Activated CD8-positive, alpha-beta memory T cell treated with anti-CD3 and anti-CD28 coated beads, Interleukin-2, amount 10 ng/mL, durations not matched to agents 7 days and 5 days (primary cell): ENCODE data around the gene HMCES. TPM values are rescaled to one million over a fixed set of nuclear protein-coding genes. Genes with fewer than 3 reads are reported as not detected.
"Not testable (repeated sequence)": the region's sequence is repeated elsewhere in the genome, so short reads cannot be mapped to it uniquely, and the experiment has no call there.

Experiments used
- ATAC-seq: fragments of 150-1000 bp; cut with Tn5 transposase; one replicate; pipeline ENCODE4 v1.10.0; 2021; ENCODE audit warnings: moderate library complexity
- CTCF ChIA-PET: fragments of 350-600 bp; sonication (Branson Sonifier 250); formaldehyde crosslinking; loops from one replicate; lab custom pipeline; 2021; ENCODE audit warnings: antibody characterized with exemption; lab: Charles Lee
- DNase-seq: peaks from one replicate; pipeline ENCODE4 v3.0.0-alpha.2; 2020
- H3K27ac Mint-ChIP-seq: one replicate; pipeline ENCODE4 v1.8.0; 2021; ENCODE audit warnings: mild to moderate bottlenecking, mixed read lengths
- H3K27me3 Mint-ChIP-seq: one replicate; pipeline ENCODE4 v1.8.0; 2021; ENCODE audit warnings: mixed read lengths
- H3K36me3 Mint-ChIP-seq: one replicate; pipeline ENCODE4 v1.8.0; 2021; ENCODE audit warnings: mild to moderate bottlenecking, mixed read lengths
- H3K4me1 Mint-ChIP-seq: one replicate; pipeline ENCODE4 v1.8.0; 2021; ENCODE audit warnings: mixed read lengths
- H3K4me3 Mint-ChIP-seq: one replicate; pipeline ENCODE4 v1.8.0; 2021; ENCODE audit warnings: mild to moderate bottlenecking, moderate library complexity, mixed read lengths
- H3K9me3 Mint-ChIP-seq: one replicate; pipeline ENCODE4 v1.8.0; 2022; ENCODE audit warnings: low read depth, mixed read lengths
- total RNA-seq, 2 experiments: library from RNA; stranded (reverse); gene quantifications; one replicate each; pipeline ENCODE4 v1.2.3, GENCODE V29; 2021

Gene HMCES
- total RNA-seq, 2 experiments from 2014 or later, result 43.4 to 52.1 TPM

- H3K4me3 Mint-ChIP-seq, result no peak overlapping the region
- no peaks in the 10 kb centered on the region for H3K9me3 Mint-ChIP-seq
- no peak for DNase-seq
- H3K27ac Mint-ChIP-seq, result peak overlapping the region; percentile 38
- H3K4me1 Mint-ChIP-seq, result no peaks in the 10 kb centered on the region
- peaks cover 53% of the 10 kb centered on the region for H3K36me3 Mint-ChIP-seq
- CTCF ChIA-PET, result no interaction called here
- no peaks in the 10 kb centered on the region for H3K27me3 Mint-ChIP-seq
- no peak for ATAC-seq
Observed at GRCh38 chr3:129263161-129263910, 15.3 kb upstream of the HMCES start.

GRCh38 chr3:129264994-129265393, 13.7 kb upstream of the HMCES start:
- DNase-seq, H3K27ac Mint-ChIP-seq, H3K9me3 Mint-ChIP-seq, H3K4me1 Mint-ChIP-seq, H3K27me3 Mint-ChIP-seq, ATAC-seq, CTCF ChIA-PET, H3K4me3 Mint-ChIP-seq: not testable (repeated sequence)
- H3K36me3 Mint-ChIP-seq, result peaks cover 61% of the 10 kb centered on the region

- Mint-ChIP-seq H3K27me3 (no peaks in the 10 kb centered on the region), H3K4me1 (no peaks in the 10 kb centered on the region), H3K36me3 (peaks cover 62% of the 10 kb centered on the region), H3K27ac (no peak overlapping the region), H3K9me3 (no peaks in the 10 kb centered on the region), H3K4me3 (no peak overlapping the region)
- CTCF ChIA-PET, result interaction anchor here (1.5 to 1.7 kb wide), 2 partner anchors 21 to 214 kb away, joined by 4 to 5 read pairs; no protein-coding TSS in a partner anchor
- DNase-seq (no peak), ATAC-seq (no peak)
Observed at GRCh38 chr3:129266651-129267050, 12.0 kb upstream of the HMCES start.

- Mint-ChIP-seq H3K27me3 (no peaks in the 10 kb centered on the region), H3K9me3 (no peaks in the 10 kb centered on the region), H3K36me3 (peaks cover 55% of the 10 kb centered on the region), H3K27ac (no peak overlapping the region), H3K4me3 (no peak overlapping the region), H3K4me1 (no peaks in the 10 kb centered on the region)
- CTCF ChIA-PET, result no interaction called here
- no peak for ATAC-seq
- no peak for DNase-seq
Observed at GRCh38 chr3:129268396-129268795, 10.3 kb upstream of the HMCES start.

- no peak overlapping the region for H3K27ac Mint-ChIP-seq
- peaks cover 48% of the 10 kb centered on the region for H3K36me3 Mint-ChIP-seq
- DNase-seq, result no peak
- H3K27me3 Mint-ChIP-seq, result no peaks in the 10 kb centered on the region
- peaks cover 8% of the 10 kb centered on the region for H3K4me1 Mint-ChIP-seq
- no peak for ATAC-seq
- CTCF ChIA-PET, result no interaction called here
- H3K9me3 Mint-ChIP-seq, result no peaks in the 10 kb centered on the region
- H3K4me3 Mint-ChIP-seq, result no peak overlapping the region
Observed at GRCh38 chr3:129271674-129272073, 7.0 kb upstream of the HMCES start.

DNA sequence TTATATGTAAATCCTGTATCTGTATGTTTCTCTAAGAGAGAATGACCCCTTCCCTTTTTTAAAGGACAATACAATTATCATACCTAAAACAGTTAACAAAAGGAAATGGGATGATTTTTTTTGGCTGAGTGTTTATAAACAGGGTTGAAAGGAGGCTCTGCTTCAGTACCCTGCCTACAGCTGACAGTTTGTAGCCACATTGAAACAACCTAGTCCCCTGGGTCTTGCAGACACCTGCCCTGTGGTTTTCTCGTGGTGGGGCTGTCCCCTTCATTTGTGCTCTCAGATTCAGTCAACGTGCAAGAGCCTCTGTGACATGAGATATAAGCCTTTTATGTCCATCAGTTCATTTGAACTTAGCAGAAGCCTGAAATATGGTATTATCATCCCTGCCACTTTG, 2.3 kb upstream of the HMCES start:
- Mint-ChIP-seq H3K9me3 (no peaks in the 10 kb centered on the region), H3K4me1 (peaks cover 35% of the 10 kb centered on the region), H3K4me3 (no peak overlapping the region), H3K27ac (peak overlapping the region; percentile 59), H3K27me3 (no peaks in the 10 kb centered on the region), H3K36me3 (peaks cover 38% of the 10 kb centered on the region)
- CTCF ChIA-PET, result interaction anchor here (1.6 kb wide), 1 partner anchor 40 kb away, joined by 4 read pairs; a partner anchor contains a TSS
- DNase-seq (peak; percentile 55), ATAC-seq (no peak)

- peaks cover 35% of the 10 kb centered on the region for H3K36me3 Mint-ChIP-seq
- peak overlapping the region; percentile 84 for H3K27ac Mint-ChIP-seq
- peaks cover 48% of the 10 kb centered on the region for H3K4me1 Mint-ChIP-seq
- CTCF ChIA-PET, result interaction anchor here (1.7 to 2.0 kb wide), 2 partner anchors 26 to 224 kb away, joined by 4 to 5 read pairs; no protein-coding TSS in a partner anchor
- H3K9me3 Mint-ChIP-seq, result no peaks in the 10 kb centered on the region
- DNase-seq, result no peak
- H3K4me3 Mint-ChIP-seq, result peak overlapping the region; percentile 76
- no peak for ATAC-seq
- no peaks in the 10 kb centered on the region for H3K27me3 Mint-ChIP-seq
Observed at GRCh38 chr3:129277829-129278271, 820 bp upstream of the HMCES start.

DNA sequence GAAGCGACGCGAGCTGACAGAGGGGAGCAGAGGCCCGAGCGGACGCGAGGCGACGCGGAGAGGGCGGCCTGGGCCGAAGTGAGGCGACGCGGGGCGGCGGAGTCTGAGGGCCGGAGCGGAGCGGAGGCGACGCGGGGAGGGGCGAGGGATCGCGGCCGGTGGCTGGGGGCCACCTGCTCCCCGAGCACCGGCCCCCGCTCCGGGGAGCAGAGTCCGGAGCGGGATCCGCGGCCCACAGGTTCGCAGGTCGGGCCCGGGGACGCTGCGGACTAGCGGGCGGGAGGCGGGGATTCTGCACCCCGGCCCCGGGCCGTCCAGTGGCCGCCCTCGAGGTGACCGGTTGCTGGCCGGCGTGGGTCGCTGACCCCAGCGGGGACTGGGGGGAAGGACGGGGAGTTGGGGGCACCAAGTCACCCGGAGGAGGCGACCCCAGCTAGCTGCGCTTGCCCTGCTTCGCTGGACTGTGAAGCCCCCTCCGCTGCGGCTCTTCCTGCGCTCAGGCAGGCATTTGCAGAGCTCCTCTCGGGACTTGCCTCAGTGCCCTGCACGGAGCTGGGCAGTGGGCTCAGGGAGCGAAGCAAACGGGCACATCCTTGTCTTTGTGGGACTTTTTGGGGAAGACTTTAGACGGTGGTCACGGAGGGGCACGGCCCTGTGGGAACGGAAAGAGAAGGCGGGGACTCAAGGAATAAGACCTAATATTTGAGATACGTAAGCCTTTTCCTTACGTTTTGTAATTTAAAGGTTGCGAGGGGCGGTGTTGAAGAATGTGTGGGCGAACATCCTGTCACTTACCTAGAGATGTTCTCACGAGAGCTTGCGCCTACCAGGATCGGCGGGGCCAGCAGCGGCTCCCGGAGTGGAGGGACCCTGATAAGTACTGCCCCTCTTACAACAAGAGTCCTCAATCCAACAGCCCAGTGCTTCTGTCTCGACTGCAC, 566 bp downstream of the HMCES start:
- peak overlapping the region; percentile 96 for H3K27ac Mint-ChIP-seq
- ATAC-seq (peak; percentile 43), DNase-seq (peak; percentile 76)
- no peaks in the 10 kb centered on the region for H3K27me3 Mint-ChIP-seq
- CTCF ChIA-PET, result interaction anchor here (0.6 to 2.4 kb wide), 9 partner anchors 10 to 309 kb away, joined by 3 to 10 read pairs (median 5); partner anchors contain the start of gene RAB43
- peaks cover 52% of the 10 kb centered on the region for H3K4me1 Mint-ChIP-seq
- H3K36me3 Mint-ChIP-seq, result peaks cover 38% of the 10 kb centered on the region
- H3K4me3 Mint-ChIP-seq, result peak overlapping the region; percentile 98
- no peaks in the 10 kb centered on the region for H3K9me3 Mint-ChIP-seq

DNA sequence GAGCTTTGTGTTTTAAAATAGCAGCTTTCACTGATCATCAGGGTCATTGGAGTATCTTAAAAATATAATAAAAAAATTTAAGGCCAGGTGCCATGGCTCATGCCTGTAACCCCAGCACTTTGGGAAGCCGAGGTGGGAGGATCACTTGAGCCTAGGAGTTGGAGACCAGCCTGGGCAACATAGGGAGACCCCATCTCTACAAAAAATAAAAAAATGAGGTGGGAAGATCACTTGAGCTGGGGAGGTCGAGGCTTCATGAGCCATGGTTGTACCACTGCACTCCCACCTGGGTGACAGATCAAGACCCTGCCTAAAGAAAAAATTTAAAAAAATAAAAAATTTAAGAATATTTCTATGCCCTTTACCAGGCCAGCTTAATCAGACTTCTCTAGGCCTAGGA, 1.5 kb downstream of the HMCES start:
- H3K27ac Mint-ChIP-seq, result peak overlapping the region; percentile 96

DNA sequence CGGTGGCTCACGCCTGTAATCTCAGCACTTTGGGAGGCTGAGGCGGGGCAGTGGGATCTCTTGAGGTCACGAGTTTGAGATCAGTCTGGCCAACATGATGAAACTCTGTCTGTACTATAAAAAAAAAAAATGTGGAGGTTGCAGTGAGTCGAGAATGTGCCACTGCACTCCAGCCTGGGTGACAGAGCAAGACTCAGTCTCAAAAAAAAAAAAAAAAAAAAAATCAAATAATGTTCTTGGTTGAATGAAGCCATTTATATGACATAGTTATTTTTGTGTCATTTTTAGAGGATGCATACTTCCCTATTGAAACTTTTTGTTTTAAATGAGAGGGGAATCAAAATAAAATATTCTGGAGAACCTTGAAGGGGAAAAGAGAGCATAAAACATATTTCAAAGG, 3.1 kb downstream of the HMCES start:
- ATAC-seq (no peak), DNase-seq (no peak)
- Mint-ChIP-seq H3K4me1 (peaks cover 44% of the 10 kb centered on the region), H3K9me3 (no peaks in the 10 kb centered on the region), H3K36me3 (peaks cover 29% of the 10 kb centered on the region), H3K4me3 (no peak overlapping the region), H3K27me3 (no peaks in the 10 kb centered on the region), H3K27ac (peak overlapping the region; percentile 21)
- CTCF ChIA-PET, result interaction anchor here (3.8 kb wide), 1 partner anchor 35 kb away, joined by 21 read pairs; a partner anchor contains a TSS

More for the DNA sequence above, 1.5 kb downstream of the HMCES start:
- H3K4me3 Mint-ChIP-seq, result no peak overlapping the region
- ATAC-seq, result no peak
- peaks cover 35% of the 10 kb centered on the region for H3K36me3 Mint-ChIP-seq
- H3K27me3 Mint-ChIP-seq, result no peaks in the 10 kb centered on the region
- DNase-seq, result no peak
- H3K4me1 Mint-ChIP-seq, result peaks cover 52% of the 10 kb centered on the region
- CTCF ChIA-PET, result interaction anchor here (0.6 to 2.4 kb wide), 7 partner anchors 9 to 309 kb away, joined by 3 to 10 read pairs (median 5); partner anchors contain the start of gene RAB43
- H3K9me3 Mint-ChIP-seq, result no peaks in the 10 kb centered on the region

DNA sequence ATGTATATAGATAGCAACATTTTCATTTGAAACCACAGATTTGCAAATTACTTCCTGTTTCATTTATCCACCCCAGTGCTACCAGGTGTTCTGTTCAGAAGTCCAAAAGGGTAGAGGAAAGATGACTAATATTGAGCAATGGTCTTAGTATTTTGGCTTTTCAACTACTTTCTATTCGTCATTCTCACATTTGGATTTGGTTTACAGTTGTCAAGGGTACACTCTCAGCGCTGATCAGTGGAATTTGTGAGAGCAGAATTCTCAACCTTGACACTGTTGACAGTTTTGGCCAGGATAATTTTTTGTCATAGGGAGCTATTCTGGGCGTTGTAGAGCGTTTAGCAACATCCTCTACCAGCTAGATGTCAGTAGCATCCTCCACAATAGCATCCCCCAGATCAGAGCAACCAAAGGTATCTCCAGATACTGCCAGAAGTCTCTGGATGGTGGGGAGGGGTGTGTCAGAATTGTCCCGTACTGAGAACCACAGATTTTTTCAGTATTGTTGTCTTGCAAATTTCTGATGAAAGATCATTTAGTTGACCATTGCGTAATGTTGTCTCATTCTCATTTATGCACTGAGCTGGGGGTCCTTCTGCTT, 4.2 kb downstream of the HMCES start:
- ATAC-seq, result peak; percentile 20
- CTCF ChIA-PET, result interaction anchor here (1.1 to 3.8 kb wide), 5 partner anchors 29 to 121 kb away, joined by 3 to 21 read pairs (median 5); a partner anchor contains a TSS
- H3K4me3 Mint-ChIP-seq, result no peak overlapping the region
- H3K4me1 Mint-ChIP-seq, result peaks cover 38% of the 10 kb centered on the region
- peaks cover 22% of the 10 kb centered on the region for H3K36me3 Mint-ChIP-seq
- no peak for DNase-seq
- H3K9me3 Mint-ChIP-seq, result no peaks in the 10 kb centered on the region
- H3K27me3 Mint-ChIP-seq, result no peaks in the 10 kb centered on the region
- peak overlapping the region; percentile 61 for H3K27ac Mint-ChIP-seq

- H3K36me3 Mint-ChIP-seq, result peaks cover 17% of the 10 kb centered on the region
Observed at GRCh38 chr3:129286081-129286480, 7.4 kb downstream of the HMCES start.

More at GRCh38 chr3:129286081-129286480, 7.4 kb downstream of the HMCES start:
- Mint-ChIP-seq H3K27ac (no peak overlapping the region), H3K4me1 (peaks cover 19% of the 10 kb centered on the region), H3K27me3 (no peaks in the 10 kb centered on the region), H3K4me3 (no peak overlapping the region), H3K9me3 (no peaks in the 10 kb centered on the region)
- CTCF ChIA-PET, result no interaction called here
- ATAC-seq (no peak), DNase-seq (no peak)
